ENCODE measurements around the gene HMGCL.
A peak's percentile ranks its signal among the peaks of the same experiment; 100 is the strongest.
"Not testable (repeated sequence)": the region's sequence is repeated elsewhere in the genome, so short reads cannot be mapped to it uniquely, and the experiment has no call there.

The HMGCL gene

GRCh38 chr1:23825076-23825761 lies at the start of gene HMGCL:
HMGCL (minus strand) TSS chr1:23825429; CDS start chr1:23825415, 14 bp downstream.
- peak; percentile 72 to 76 for DNase-seq (ENCODE audit: low read depth in 2 of 2)

DNA sequence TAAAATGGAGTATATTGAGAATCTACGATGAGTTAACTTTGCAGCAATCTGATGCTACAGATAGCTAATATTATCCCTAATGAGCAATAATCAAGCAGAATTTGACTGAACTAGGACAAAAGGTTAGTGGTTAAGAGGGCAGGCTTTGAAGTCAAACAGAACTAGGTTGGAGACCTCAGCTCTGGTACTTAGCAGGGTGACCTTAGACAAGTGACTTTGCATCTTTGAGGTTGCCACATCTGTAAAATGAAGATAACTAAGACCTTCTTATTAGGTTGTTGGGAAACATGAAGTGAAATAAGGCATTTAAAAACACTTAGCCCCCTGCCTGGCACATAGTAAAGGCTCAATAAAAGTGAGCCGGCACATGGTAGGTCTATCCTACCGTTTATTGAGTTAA lies 47.2 kb upstream of the HMGCL start:
- no peak for DNase-seq (ENCODE audit: low read depth in 2 of 2)

DNA sequence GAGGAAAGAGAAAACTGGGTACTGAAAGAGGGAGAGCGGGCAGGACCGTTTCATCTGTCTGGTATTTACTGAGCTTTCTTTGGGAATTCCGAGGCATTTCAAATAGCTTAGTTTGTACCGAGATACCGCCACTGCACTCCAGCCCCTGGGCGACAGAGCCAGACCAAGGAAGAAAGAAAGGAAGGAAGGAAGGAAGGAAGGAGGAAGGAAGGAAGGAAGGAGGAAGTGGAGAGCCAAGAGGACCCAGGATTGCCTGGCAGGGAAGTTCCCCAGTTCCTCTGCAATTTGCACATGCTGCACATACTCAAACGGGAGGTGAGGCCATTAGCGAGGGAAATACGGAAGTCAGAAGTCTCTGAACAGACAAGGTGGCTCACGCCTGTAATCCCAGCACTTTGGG lies 43.8 kb upstream of the HMGCL start:
- DNase-seq (ENCODE audit: low read depth in 2 of 2) = no peak

DNA sequence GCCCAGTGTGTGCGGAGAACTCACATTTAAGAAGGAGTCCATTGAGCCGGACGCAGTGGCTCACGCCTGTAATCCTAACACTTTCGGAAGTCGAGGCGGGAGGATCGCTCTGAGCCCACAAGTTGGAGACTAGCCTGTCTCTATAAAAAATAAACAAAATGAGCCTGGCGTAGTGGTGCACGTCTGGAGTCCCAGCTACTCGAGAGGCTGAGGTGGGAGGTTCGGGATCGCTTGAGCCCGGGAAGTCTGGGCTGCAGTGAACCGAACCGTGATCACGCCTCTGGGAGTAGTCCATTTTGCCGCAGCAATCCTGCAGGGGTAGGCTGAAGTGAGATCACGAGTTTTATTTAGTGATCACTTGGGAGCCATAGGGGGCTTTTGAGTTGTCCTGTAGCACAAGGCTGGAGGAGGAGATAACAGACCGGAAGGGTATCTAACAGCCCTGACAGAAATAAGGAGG lies 43.4 kb upstream of the HMGCL start:
- no peak for DNase-seq (ENCODE audit: low read depth in 2 of 2)

DNA sequence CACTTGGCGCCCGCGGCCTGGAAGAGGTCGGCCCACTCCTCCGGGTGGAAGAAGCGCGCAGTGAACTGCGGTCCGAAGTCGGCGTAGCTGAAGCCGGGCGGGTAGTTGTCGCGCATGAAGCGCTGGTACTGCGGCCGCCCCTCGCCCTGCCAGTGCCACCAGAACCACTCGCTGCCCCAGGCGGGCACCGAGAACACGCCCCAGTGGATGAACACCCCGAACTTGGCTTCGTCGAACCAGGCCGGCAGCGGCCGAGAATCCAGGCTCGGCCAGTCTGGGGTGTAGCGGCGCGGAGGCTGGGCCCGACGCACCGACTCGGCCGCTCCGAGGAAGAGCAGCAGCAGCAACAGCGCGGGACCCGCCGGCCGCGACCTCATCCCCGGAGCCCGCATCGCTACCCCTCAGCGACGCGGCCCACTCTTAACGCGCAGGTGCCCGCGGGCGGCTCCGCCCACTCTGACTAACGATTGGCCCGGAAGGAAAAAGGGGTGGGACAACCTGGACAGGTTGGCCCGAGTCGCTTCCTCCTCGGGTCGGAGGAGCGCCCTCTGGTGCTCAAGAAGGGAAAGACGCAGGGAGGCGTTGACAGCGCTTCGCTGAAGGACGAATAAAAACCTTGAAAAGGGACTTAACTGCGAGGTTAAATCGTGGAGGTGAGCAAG lies 42.8 kb upstream of the HMGCL start, which contains the start of gene FUCA1:
Gene FUCA1, minus strand, starts transcription at position 396 of the 662 bp plus-strand sequence. Its CDS starts 4 bp downstream, at position 392.
- peak; percentile 90 to 93 for DNase-seq (ENCODE audit: low read depth in 2 of 2)

GRCh38 chr1:23867542-23867894 lies 42.3 kb upstream of the HMGCL start:
- DNase-seq (ENCODE audit: low read depth in 2 of 2) = no peak

GRCh38 chr1:23865543-23865930 lies 40.3 kb upstream of the HMGCL start:
- DNase-seq (ENCODE audit: low read depth in 2 of 2) = no peak

DNA sequence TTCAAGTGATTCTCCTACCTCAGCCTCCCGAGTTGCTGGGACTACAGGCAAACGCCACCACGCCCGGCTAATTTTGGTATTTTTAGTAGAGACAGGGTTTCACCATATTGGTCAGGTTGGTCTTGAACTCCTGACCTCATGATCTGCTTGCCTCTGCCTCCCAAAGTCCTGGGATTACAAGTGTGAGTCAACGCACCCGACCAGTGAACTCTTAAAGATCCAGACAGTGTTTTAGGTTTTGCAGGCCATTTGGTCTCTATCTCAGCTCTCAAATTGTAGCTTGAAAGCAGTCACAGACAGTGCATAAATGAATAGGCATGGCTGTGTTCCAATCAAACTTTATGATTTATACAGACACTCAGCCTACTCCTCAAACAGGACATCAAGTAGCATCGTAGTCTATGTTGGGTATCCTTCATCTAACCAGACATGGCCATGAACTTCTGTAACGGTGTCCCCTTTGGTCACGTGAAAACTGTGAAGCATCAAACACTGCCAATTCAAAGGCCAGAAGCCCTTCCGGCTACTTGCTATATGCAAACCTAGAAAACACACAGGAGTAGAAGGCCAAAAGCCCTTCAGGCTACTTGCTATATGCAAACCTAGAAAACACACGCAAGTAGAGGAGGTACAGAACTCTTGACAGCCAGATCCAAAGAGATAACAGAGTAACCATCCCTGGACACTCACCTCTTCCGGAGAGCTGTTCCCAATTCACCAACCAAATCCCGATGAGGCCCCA lies 39.7 kb upstream of the HMGCL start:
- no peak for DNase-seq (ENCODE audit: low read depth in 2 of 2)

DNA sequence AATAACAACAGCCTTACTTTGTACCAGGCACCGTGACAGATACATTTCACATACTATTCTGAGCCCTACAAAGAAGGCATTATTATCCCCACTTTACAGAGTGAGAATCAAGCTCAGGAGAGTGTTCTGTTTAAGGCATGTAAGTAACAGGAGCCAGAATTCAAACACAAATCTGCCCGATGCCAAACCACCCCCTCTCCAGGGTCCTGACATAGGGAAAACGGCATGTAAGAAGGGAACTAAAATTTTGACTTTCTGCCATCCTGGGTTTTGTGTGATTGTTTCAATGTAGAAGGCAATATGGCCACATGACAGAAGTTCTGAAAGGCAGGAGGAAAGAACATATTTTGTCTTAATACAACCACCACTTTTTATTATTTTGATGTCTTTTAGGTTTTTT lies 37.4 kb upstream of the HMGCL start:
- DNase-seq (ENCODE audit: low read depth in 2 of 2) = no peak

DNA sequence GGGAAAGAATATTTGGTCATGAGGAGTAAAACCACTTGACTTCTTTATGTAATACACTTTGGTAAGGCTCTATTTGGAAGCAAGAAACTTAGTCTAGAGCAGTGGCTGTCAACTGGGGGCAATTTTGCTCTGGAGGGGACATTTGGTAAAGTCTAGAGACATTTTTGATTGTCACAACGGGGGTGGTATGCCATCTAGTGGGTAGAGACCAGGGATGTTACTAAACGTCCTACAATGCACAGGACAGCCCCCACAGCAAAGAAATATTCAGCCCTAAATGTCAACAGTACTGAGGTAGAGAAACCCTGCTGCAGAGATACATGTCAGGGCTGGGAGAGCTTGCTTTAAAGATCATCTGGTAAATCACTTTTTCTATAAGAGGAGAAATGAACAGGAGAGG lies 29.3 kb upstream of the HMGCL start:
- no peak for DNase-seq (ENCODE audit: low read depth in 2 of 2)

- DNase-seq (ENCODE audit: low read depth in 2 of 2) = not testable (repeated sequence)
These were observed 27.9 kb upstream of the HMGCL start for GRCh38 chr1:23853124-23853523.

- not testable (repeated sequence) for DNase-seq (ENCODE audit: low read depth in 2 of 2)
These were observed 26.2 kb upstream of the HMGCL start for GRCh38 chr1:23851406-23851805.

GRCh38 chr1:23848673-23849616 lies 23.7 kb upstream of the HMGCL start:
- no peak for DNase-seq (ENCODE audit: low read depth in 2 of 2)

GRCh38 chr1:23847482-23848095 lies 22.4 kb upstream of the HMGCL start:
- DNase-seq (ENCODE audit: low read depth in 2 of 2) = not testable (repeated sequence)

DNA sequence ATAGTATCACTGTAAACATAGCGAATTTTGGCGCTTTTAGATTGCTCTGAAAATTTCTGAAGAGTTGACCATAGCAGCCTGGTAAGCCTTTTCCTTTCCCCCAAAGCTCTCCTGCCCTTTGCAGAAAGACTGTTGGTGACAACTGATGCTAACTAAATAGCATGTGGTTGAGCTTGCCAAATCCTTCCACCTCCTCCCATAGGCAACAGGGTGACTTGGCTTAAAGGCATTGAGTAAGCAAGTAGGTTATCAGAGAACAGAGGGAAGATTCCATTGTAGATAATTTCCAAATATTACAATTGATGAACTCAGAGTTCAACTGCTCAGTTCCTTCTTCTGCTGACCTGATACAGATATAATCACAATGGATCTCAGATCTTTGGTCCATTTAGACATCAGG lies 19.9 kb upstream of the HMGCL start:
- no peak for DNase-seq (ENCODE audit: low read depth in 2 of 2)

GRCh38 chr1:23843644-23844043 lies 18.4 kb upstream of the HMGCL start:
- no peak for DNase-seq (ENCODE audit: low read depth in 2 of 2)

- DNase-seq (ENCODE audit: low read depth in 2 of 2) = peak; percentile 52 to 63
These were observed 13.2 kb upstream of the HMGCL start for GRCh38 chr1:23838401-23838866.

GRCh38 chr1:23837908-23838307 lies 12.7 kb upstream of the HMGCL start:
- no peak for DNase-seq (ENCODE audit: low read depth in 2 of 2)

DNA sequence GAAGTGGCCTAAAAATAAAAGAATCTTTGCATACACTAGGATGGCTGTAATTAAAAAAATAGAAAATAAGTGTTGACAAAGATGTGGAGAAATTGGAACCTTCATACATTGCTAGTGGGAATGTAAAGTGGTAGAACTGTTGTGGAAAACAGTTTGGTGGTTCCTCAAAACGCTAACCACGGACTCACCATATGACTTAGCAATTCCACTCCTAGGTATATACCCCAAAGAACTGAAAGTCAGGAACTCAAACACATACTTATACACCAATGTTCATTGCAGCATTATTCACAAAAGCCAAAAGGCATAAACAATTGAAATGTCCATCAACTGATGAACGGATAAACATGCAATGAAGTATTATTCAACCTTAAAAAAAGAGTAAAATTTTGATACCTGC lies 10.8 kb upstream of the HMGCL start:
- DNase-seq (ENCODE audit: low read depth in 2 of 2) = no peak

- not testable (repeated sequence) for DNase-seq (ENCODE audit: low read depth in 2 of 2)
These were observed 8.9 kb upstream of the HMGCL start for GRCh38 chr1:23834156-23834555.

- no peak for DNase-seq (ENCODE audit: low read depth in 2 of 2)
These were observed 2.5 kb upstream of the HMGCL start for GRCh38 chr1:23827717-23828116.
